AG04450 (cell line): Measurements from ENCODE around the gene LETM1. TPM values are rescaled to one million over a fixed set of nuclear protein-coding genes. Genes with fewer than 3 reads are reported as not detected.

Source experiments
- CTCF ChIA-PET: fragments of 300-600, 350-600 bp; formaldehyde crosslinking; extraction: SDS; loops from one replicate; lab custom pipeline; 2022; ENCODE audit warnings: antibody characterized with exemption, inconsistent platforms; lab: Charles Lee
- POLR2A ChIA-PET: fragments of 350-600 bp; formaldehyde crosslinking; extraction: SDS; loops from one replicate; lab custom pipeline; 2021; ENCODE audit warnings: antibody characterized with exemption, inconsistent platforms; lab: Yijun Ruan, JAX
- DNase-seq: peaks from one replicate; pipeline ENCODE4 v3.0.0-alpha.2; 2011; ENCODE audit warnings: low read depth, low spot score
- H3K27ac ChIP-seq: one replicate; pipeline ENCODE4 v1.5.1; 2012; ENCODE audit warnings: low read depth, low read length, control low read depth
- H3K27me3 ChIP-seq: one replicate; pipeline ENCODE4 v1.6.0; 2012; ENCODE audit warnings: low read length; ENCODE audit not compliant: control insufficient read depth, insufficient read depth
- H3K4me3 ChIP-seq: 2 replicates; pipeline ENCODE4 v1.5.1; 2011; ENCODE audit warnings: mild to moderate bottlenecking, low read depth, low read length, control low read depth
- H3K9me3 ChIP-seq: 2 replicates; pipeline ENCODE4 v1.5.1; 2012; ENCODE audit warnings: low read length; ENCODE audit not compliant: control insufficient read depth, insufficient read depth
- polyA plus RNA-seq: library from polyadenylated mRNA; depleted of rRNA; stranded (reverse); fragments of >200 nt; gene quantifications from 2 replicates; pipeline ENCODE4 v1.2.3, GENCODE V29; 2011
- TF ChIP-seq, protein P1 (sequence below): IDR thresholded peaks from 2 replicates; pipeline ENCODE4 v1.5.1; 2011; ENCODE audit warnings: low read depth, low read length, control low read depth, inconsistent platforms

Gene LETM1
- polyA plus RNA-seq, 1 experiment: 11.9 TPM

DNA sequence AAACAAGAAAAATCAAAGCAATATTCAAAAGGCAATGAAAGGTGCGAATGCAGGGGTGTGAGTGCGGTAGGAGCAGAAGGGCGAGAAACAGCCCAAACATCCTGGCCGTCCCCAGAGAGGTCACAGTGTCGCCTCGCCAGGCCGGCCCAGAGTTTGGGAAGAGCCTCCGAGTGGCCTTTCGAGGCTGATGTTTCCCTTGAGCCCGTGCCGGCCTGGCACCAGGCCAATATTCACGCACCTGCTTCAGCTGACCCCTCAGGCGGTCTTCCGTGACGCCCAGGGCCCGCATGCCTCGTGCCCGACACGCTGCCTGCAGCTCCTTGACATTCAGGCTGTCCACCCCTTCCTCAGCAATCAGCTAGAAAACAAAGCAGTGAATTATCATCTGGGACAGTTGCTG lies 30.6 kb downstream of the LETM1 start:
- CTCF ChIA-PET: no interaction called here
- POLR2A ChIA-PET: no interaction called here

DNA sequence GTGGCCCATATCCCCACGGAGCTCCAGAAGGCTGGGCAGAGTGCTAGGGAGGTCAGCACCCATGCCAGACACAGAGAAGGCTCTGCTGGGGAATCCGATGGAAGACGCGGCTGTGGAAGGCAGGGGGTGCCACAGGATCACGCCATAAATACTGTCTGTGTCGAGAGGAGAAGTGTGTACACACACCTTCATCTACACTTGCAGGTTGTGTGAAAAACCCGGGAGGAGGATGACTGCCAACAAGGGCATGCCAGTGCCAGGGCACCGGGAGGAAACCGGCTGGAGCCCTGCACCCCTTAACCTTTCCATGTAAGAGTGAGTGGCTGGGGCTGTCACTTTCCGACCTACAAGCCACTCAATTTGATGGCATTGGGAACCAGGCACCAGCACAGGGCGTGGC lies 31.2 kb downstream of the LETM1 start:
- POLR2A ChIA-PET: no interaction called here
- Histone ChIP-seq H3K27me3 (no peaks in the 10 kb centered on the region), H3K9me3 (no peaks in the 10 kb centered on the region), H3K27ac (no peak overlapping the region), H3K4me3 (no peak overlapping the region)
- CTCF ChIA-PET: no interaction called here
- no peak for DNase-seq
- TF ChIP-seq, protein P1, sequence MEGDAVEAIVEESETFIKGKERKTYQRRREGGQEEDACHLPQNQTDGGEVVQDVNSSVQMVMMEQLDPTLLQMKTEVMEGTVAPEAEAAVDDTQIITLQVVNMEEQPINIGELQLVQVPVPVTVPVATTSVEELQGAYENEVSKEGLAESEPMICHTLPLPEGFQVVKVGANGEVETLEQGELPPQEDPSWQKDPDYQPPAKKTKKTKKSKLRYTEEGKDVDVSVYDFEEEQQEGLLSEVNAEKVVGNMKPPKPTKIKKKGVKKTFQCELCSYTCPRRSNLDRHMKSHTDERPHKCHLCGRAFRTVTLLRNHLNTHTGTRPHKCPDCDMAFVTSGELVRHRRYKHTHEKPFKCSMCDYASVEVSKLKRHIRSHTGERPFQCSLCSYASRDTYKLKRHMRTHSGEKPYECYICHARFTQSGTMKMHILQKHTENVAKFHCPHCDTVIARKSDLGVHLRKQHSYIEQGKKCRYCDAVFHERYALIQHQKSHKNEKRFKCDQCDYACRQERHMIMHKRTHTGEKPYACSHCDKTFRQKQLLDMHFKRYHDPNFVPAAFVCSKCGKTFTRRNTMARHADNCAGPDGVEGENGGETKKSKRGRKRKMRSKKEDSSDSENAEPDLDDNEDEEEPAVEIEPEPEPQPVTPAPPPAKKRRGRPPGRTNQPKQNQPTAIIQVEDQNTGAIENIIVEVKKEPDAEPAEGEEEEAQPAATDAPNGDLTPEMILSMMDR: no peak

More for the DNA sequence above, 30.6 kb downstream of the LETM1 start:
- Histone ChIP-seq H3K9me3 (no peaks in the 10 kb centered on the region), H3K27ac (no peak overlapping the region), H3K27me3 (no peaks in the 10 kb centered on the region), H3K4me3 (no peak overlapping the region)
- DNase-seq: no peak
- TF ChIP-seq, protein P1: no peak

DNA sequence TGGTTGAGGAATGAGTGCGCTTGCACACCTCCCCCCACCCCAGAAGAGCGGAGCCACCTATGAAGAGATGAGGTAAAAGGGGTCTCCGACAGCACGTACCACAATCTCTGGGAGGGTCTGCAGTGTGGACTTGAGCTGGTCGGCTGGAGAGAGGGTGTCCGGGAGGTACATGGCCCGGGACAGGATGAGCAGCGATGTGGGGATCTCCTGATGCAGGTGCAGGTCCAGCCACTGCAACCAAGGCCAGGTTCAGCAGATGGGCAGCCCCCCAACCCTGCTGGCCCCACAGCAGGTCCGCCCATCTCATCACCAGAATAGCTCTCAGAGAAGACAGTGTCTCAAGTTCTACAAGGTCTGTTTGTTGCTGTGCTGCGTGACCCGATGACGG lies 32.4 kb downstream of the LETM1 start:
- H3K9me3 ChIP-seq: no peaks in the 10 kb centered on the region
- DNase-seq: no peak
- H3K27ac ChIP-seq: no peak overlapping the region
- TF ChIP-seq, protein P1: no peak
- ChIA-PET CTCF (no interaction called here), POLR2A (no interaction called here)
- H3K4me3 ChIP-seq: no peak overlapping the region
- no peaks in the 10 kb centered on the region for H3K27me3 ChIP-seq

DNA sequence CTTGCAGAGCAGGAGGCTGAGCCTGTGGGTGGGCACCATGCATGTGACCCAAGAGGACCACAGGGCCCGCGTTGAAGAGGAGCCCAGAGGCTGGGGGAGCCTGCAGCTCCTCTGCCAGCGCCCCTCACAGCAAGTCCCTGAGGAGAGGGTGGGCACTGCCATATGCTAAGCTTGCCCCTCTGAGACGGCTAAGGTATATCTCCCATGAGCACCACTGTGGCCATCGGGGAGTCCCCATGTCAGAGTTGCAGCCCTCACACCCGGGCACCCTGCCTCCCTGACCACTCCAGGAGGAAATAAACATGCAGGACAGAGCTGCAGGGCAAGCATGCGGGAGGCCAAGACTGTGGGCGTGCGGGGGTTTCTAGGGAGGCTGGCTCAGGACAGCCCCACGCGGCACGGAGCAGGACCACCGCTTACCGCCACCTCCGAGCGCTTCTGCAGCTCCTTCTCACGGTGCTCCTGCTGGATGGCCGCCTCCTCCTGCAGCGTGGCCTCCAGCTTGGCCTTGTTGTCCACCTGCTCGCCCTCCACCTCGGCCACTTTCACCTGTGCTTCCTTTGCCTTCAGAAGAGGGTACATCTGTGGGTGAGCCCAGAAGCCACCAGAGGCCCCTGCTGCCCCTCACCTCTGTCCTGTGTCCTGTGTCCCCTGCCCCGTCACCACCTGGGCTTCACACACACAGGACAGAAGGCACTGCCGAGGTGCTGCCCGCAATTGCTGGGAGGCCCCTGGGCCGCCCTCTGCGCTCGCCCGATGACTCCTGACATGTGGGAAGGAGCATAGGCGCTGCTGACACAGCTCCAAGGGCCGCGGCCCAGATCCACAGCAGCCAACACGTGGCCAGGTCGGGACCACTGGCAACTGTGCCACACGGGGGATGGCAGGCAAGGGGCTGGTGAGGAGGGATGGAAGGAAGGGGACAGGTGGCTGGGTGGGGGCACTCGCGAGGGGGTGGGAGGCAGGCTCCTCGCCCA lies 33.1 kb downstream of the LETM1 start:
- H3K27ac ChIP-seq: no peak overlapping the region
- no peak for DNase-seq
- H3K4me3 ChIP-seq: no peak overlapping the region
- H3K27me3 ChIP-seq: no peaks in the 10 kb centered on the region
- POLR2A ChIA-PET: no interaction called here
- TF ChIP-seq, protein P1: no peak
- CTCF ChIA-PET: interaction anchor here (1.0 kb wide), 1 partner anchor 75 kb away, joined by 3 read pairs; no protein-coding TSS in a partner anchor
- no peaks in the 10 kb centered on the region for H3K9me3 ChIP-seq
